Stimulated activated CD4-positive, alpha-beta T cell treated with anti-CD3 and anti-CD28 coated beads, Interleukin-4, amount 100 ng/mL, for 48 hours (primary cell): ENCODE measurements around the gene PGM5.

Source experiments
- DNase-seq, 2 donors: peaks; one replicate each; pipeline ENCODE4 v3.0.0-alpha.2; 2020; ENCODE audit warnings: low read depth in 2 of 2

Gene PGM5

GRCh38 chr9:68536876-68537615, 180.6 kb downstream of the PGM5 start:
- no peak for DNase-seq

- DNase-seq = no peak
These were observed 181.1 kb downstream of the PGM5 start for GRCh38 chr9:68537616-68537880.

- no peak for DNase-seq
These were observed 181.8 kb downstream of the PGM5 start for GRCh38 chr9:68538200-68538599.

GRCh38 chr9:68540712-68541535, 184.5 kb downstream of the PGM5 start, which contains the start of gene TMEM252:
TMEM252 (minus strand) TSS chr9:68540883; CDS start chr9:68540814, 69 bp downstream.
- DNase-seq = no peak

GRCh38 chr9:68541568-68541967, 185.2 kb downstream of the PGM5 start:
- no peak for DNase-seq

GRCh38 chr9:68545033-68545705, 188.8 kb downstream of the PGM5 start:
- no peak for DNase-seq

DNA sequence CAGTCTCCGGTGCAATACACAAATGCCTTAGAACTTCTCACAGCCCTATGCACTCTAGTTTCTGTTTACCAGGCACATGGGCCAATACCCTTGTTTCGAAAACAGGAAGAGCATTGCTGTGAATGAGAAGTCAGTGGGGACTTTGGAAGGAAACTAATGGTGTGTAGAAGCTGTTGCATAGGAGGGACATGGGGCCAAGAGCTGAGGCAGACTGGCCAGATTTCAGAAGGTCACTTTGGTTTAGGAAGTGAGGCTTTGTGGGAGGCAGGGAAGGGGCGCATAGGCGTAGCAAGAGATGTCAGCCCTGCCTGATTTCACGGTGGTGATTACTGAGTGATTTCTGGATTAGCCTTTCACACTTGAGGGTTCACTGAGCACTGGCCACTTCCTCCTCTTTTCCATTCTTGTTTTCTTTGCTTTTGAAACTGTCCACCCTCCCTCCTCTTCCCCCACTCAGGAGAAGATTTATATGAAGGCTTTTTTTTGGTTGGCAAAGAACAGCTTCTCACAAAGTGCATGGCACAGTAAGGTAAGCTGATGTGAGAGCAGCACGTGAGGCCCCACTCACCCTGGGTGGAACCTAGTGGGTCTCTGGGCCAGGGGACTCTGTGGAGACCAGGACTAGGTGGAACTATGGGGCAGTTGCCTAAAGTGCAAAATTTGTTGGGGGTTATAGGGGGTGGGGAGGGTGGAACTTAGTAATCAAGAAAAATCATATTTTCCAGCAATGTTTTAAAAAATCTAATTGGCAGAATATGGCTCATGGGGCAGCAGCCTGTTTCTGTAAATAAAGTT, 190.4 kb downstream of the PGM5 start:
- DNase-seq = no peak

- no peak for DNase-seq
These were observed 191.0 kb downstream of the PGM5 start for GRCh38 chr9:68547417-68547816.

- no peak for DNase-seq
These were observed 191.8 kb downstream of the PGM5 start for GRCh38 chr9:68548241-68548640.

- DNase-seq = no peak
These were observed 194.8 kb downstream of the PGM5 start for GRCh38 chr9:68551191-68551590.

DNA sequence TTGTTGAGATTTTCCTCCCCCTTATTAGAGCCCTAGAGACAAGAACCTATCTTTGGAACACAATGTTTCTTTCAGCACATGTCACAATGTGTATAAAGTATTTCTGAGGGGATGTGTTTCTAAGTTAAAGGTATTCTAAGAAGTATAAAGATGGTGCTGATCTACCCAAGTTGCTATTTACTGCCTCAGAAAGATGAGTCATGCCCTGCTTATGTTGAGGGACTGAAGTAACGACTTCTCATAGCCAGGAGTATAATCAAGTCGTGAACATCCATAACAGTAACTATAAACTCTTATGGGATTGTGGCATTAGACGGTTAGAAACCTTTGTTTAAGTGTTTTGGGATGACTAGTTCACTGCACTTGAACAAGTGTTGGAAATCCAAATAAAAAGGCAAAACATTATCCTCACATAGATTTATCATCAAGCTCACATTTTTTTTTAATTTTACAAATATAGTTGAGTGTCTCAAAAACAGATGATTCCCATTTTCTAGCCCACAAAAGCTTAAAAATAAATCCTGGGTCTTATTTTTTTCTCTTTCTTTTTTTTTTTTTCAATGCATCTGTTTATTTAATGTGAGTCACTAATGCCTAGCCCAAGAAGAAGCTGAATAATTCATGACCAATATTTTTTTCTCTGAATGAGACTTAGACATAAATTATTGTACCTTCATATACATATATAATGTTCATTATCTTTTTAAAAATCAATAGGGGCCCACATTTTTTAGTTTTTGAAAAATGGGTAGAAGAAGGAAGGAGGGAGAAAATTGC, 196.5 kb downstream of the PGM5 start:
- DNase-seq = no peak

DNA sequence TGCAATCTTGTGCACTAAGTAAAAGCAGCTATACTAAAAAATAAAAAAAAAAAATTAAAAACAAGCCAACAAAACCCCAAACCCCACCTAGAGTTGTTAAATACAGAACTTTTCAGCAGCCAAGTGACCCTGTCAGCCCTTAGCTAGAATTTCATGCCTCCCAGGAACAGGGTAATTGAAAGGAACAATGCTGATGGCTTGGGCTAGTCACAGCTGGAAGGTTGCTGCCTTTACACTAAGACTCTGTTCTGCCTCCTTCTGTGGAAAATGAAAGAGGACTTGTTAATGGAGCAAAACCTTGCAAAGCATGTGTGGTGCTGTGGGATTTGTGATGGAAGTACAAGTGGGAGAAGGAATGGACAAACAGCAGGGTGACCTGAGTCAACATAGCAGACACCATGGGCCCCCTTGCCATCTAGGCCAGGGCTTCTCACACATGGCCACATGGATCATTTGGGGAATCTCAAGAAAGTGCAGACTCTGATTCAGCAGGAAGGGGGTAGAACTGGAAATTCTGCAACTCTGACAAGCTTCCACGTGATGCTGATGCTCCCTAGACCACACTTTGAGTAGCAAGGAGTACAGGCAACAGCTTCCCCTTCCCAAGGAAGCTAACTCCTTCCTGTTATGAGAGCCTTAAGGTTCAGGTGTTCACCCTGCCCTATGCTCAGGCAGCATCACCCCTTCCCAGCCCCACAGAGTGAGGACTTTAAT, 199.2 kb downstream of the PGM5 start:
- no peak for DNase-seq

- no peak for DNase-seq
These were observed 202.1 kb downstream of the PGM5 start for GRCh38 chr9:68558545-68558944.

GRCh38 chr9:68560071-68560844, 203.8 kb downstream of the PGM5 start:
- DNase-seq = peak; percentile 30 to 56

DNA sequence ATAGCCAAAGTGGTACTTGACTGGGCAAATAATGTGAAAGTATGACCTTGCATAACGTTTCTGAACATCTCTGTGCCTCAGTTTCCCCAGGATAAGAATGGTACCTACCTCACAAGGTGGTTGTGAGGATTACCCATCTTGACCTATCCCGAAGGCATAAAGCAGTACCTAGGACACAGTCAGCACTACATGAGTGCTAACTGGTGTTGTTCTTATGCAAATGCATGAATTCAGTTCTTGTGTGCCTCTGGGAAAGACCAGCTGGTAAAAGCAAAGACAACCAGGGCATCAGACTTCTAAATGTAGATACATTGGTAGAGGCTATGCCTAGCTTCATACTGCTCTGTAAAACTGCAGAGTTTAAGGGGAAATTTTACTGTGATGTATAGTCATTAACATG, 206.1 kb downstream of the PGM5 start:
- no peak for DNase-seq

- no peak for DNase-seq
These were observed 211.2 kb downstream of the PGM5 start for GRCh38 chr9:68567565-68567964.

GRCh38 chr9:68574150-68574549, 217.7 kb downstream of the PGM5 start:
- DNase-seq = no peak

GRCh38 chr9:68575817-68576216, 219.4 kb downstream of the PGM5 start:
- DNase-seq = no peak

- no peak for DNase-seq
These were observed 221.6 kb downstream of the PGM5 start for GRCh38 chr9:68577774-68578591.
